T-cell (primary cell): ENCODE data around the gene POLD1. TPM values are rescaled to one million over a fixed set of nuclear protein-coding genes. Genes with fewer than 3 reads are reported as not detected.

Experiments
- ATAC-seq, 4 experiments: fragments of 200-7000 bp in 3 of 4; fragments of 150-1000 bp in 1 of 4; cut with Tn5 transposase; replicated peaks in 1 of 4; 1 replicate in 3 of 4; 2 replicates in 1 of 4; pipeline ENCODE4 v1.10.0; 2021; ENCODE audit warnings: moderate library complexity in 3 of 4, mild to moderate bottlenecking in 2 of 4, moderate number of reproducible peaks in 1 of 4
- CTCF ChIA-PET, 2 donors: fragments of 300-600 bp; sonication (Branson Sonifier 250); formaldehyde crosslinking; loops; one replicate each; lab custom pipeline; 2022; ENCODE audit warnings: antibody characterized with exemption in 2 of 2; lab: Charles Lee
- POLR2A ChIA-PET, 2 donors: fragments of 300-600 bp; sonication (Branson Sonifier 250); formaldehyde crosslinking; loops; one replicate each; lab custom pipeline; 2022; ENCODE audit warnings: antibody characterized with exemption in 2 of 2; lab: Charles Lee
- DNase-seq, 35 experiments: peaks; one replicate each; pipeline versions ENCODE4 v3.0.0 to v3.0.0-alpha.2; 2013 to 2023
- H3K27ac ChIP-seq: one replicate; pipeline ENCODE4 v1.5.1; 2013; ENCODE audit warnings: low read length
- H3K27me3 ChIP-seq, 2 experiments: replicated peaks in 1 of 2; 1 replicate in 1 of 2; 2 replicates in 1 of 2; pipeline versions ENCODE4 v1.6.1 to v1.7.0; 2013; ENCODE audit warnings: low read length in 1 of 2, mixed read lengths in 1 of 2; ENCODE audit not compliant: control insufficient read depth in 2 of 2, insufficient read depth in 2 of 2; ENCODE audit errors: extremely low read depth in 1 of 2
- H3K36me3 ChIP-seq, 2 donors: 1 replicate in 1 of 2; 2 replicates in 1 of 2; pipeline versions ENCODE4 v1.6.1 to v1.7.0; 2013; ENCODE audit warnings: low read length in 1 of 2; ENCODE audit not compliant: control insufficient read depth in 2 of 2, insufficient read depth in 1 of 2; ENCODE audit errors: extremely low read depth in 1 of 2
- H3K4me1 ChIP-seq, 2 experiments: 1 replicate in 1 of 2; 2 replicates in 1 of 2; pipeline versions ENCODE4 v1.6.1 to v1.7.0; 2013; ENCODE audit warnings: low read length in 2 of 2, mixed read lengths in 1 of 2; ENCODE audit not compliant: insufficient read depth in 2 of 2, control insufficient read depth in 1 of 2; ENCODE audit errors: extremely low read depth in 1 of 2
- H3K4me3 ChIP-seq, 2 donors: 1 replicate in 1 of 2; 2 replicates in 1 of 2; pipeline versions ENCODE4 v1.5.1 to v1.7.0; 2013; ENCODE audit warnings: mild to moderate bottlenecking in 2 of 2, low read length in 1 of 2, moderate library complexity in 1 of 2; ENCODE audit not compliant: control insufficient read depth in 1 of 2; ENCODE audit errors: extremely low read depth in 1 of 2
- H3K9me3 ChIP-seq: 2 replicates; pipeline ENCODE4 v1.7.0; 2013
- H3K27ac Mint-ChIP-seq, 2 donors: one replicate each; pipeline ENCODE4 v1.8.0; 2020 to 2021; ENCODE audit warnings: mild to moderate bottlenecking in 2 of 2, mixed read lengths in 2 of 2
- H3K27me3 Mint-ChIP-seq, 2 donors: one replicate each; pipeline ENCODE4 v1.8.0; 2021 to 2022; ENCODE audit warnings: mixed read lengths in 2 of 2
- H3K36me3 Mint-ChIP-seq: one replicate; pipeline ENCODE4 v1.8.0; 2021; ENCODE audit warnings: mixed read lengths
- H3K4me1 Mint-ChIP-seq, 3 donors: one replicate each; pipeline ENCODE4 v1.8.0; 2020 to 2022; ENCODE audit warnings: mixed read lengths in 3 of 3, mild to moderate bottlenecking in 1 of 3
- H3K4me3 Mint-ChIP-seq, 3 donors: one replicate each; pipeline ENCODE4 v1.8.0; 2020 to 2022; ENCODE audit warnings: mild to moderate bottlenecking in 3 of 3, mixed read lengths in 3 of 3, moderate library complexity in 3 of 3
- H3K9me3 Mint-ChIP-seq, 3 donors: one replicate each; pipeline ENCODE4 v1.8.0; 2020 to 2022; ENCODE audit warnings: mixed read lengths in 3 of 3
- WGBS: methylation state at CpG from one replicate; pipeline ENCODE4 v1.1.5; 2013; ENCODE audit warnings: missing lambda C conversion rate; ENCODE audit not compliant: insufficient coverage; 5-methylcytosine and 5-hydroxymethylcytosine counted together
- total RNA-seq, 35 experiments: library from RNA in 6 of 35; stranded (reverse) in 6 of 35; fragments of 120-200 nt in 1 of 35; gene quantifications; one replicate each; pipeline versions ENCODE4 v1.2.1 to v1.2.4 and lab custom pipeline; 2013 to 2026

Gene POLD1
- total RNA-seq, 5 donors from 2014 or later (not counting 1 experiment from before 2014, with no cell fraction given): 32.9 to 67.1 (median 54.0) TPM

DNA sequence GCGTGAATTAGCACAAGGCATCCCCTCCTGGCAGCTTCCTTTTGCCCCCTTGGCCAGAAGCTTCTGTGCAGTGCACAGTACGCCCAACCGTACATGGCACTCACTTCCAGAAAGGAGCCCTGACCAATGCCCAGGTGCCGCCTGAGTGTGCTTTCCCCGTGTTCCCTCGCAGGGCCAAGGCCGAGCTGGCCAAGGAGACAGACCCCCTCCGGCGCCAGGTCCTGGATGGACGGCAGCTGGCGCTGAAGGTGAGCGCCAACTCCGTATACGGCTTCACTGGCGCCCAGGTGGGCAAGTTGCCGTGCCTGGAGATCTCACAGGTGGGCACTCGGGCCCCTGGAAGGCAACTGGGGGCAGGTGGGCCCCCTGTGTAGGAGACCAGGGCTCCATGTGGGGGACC, 25.2 kb downstream of the POLD1 start:
- WGBS: 97% methylated on average over 17 of the region's 17 CpGs
- Mint-ChIP-seq H3K27ac (no peak overlapping the region), H3K27me3 (no peaks in the 10 kb centered on the region), H3K9me3 (no peaks in the 10 kb centered on the region), H3K4me1 (no peaks in the 10 kb centered on the region), H3K36me3 (peaks cover 12% of the 10 kb centered on the region), H3K4me3 (no peak overlapping the region)
- no peaks in the 10 kb centered on the region for H3K27me3 ChIP-seq
- DNase-seq (no peak), ATAC-seq (no peak)
- H3K4me1 ChIP-seq: no peaks in the 10 kb centered on the region
- H3K4me3 ChIP-seq: no peak overlapping the region
- CTCF ChIA-PET: no interaction called here
- H3K9me3 ChIP-seq: no peaks in the 10 kb centered on the region
- H3K36me3 ChIP-seq: peaks cover 15 to 19% of the 10 kb centered on the region in 2 donors
- POLR2A ChIA-PET: no interaction called here
- no peak overlapping the region for H3K27ac ChIP-seq

DNA sequence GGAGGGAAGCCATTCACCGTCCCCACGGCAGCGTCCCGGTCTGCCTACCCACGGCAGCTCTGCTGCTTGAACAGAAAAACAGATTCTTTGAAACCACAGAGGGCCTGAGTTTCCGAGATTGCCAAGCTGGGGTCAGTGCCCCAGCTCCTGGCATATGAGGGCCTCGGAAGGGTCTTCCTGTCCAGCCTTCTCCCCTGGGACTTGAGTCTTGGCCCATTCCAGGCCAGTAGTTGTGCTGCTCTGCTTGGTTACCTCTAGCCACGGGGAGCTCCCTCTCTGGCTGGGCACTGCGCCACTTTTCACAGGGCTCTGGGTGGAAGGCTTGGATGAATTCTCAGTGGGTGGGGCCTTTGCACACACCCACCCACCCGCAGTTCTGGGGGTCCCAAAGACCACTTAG, 26.0 kb downstream of the POLD1 start:
- ATAC-seq (no peak), DNase-seq (no peak)
- H3K9me3 Mint-ChIP-seq: no peaks in the 10 kb centered on the region
- ChIA-PET CTCF (no interaction called here), POLR2A (no interaction called here)
- H3K4me3 Mint-ChIP-seq: no peak overlapping the region
- Histone ChIP-seq H3K36me3 (peaks cover 15 to 18% of the 10 kb centered on the region in 2 donors), H3K4me3 (no peak overlapping the region), H3K27me3 (no peaks in the 10 kb centered on the region), H3K27ac (no peak overlapping the region), H3K4me1 (peaks cover 0 to 7% of the 10 kb centered on the region in 2 experiments), H3K9me3 (no peaks in the 10 kb centered on the region)
- no peaks in the 10 kb centered on the region for H3K4me1 Mint-ChIP-seq
- 90% methylated on average over 8 of the region's 10 CpGs for WGBS
- H3K27ac Mint-ChIP-seq: peak overlapping the region in 1 of 2 donors; percentile 36
- H3K36me3 Mint-ChIP-seq: peaks cover 12% of the 10 kb centered on the region
- no peaks in the 10 kb centered on the region for H3K27me3 Mint-ChIP-seq

GRCh38 chr19:50412419-50412818, 28.3 kb downstream of the POLD1 start:
- no peaks in the 10 kb centered on the region for H3K27me3 ChIP-seq
- no CpG with 5 or more reads among the region's 2 CpGs for WGBS
- Mint-ChIP-seq H3K27me3 (no peaks in the 10 kb centered on the region), H3K4me1 (no peaks in the 10 kb centered on the region), H3K27ac (no peak overlapping the region), H3K36me3 (peaks cover 9% of the 10 kb centered on the region), H3K4me3 (no peak overlapping the region), H3K9me3 (no peaks in the 10 kb centered on the region)
- peaks cover 0 to 8% of the 10 kb centered on the region in 2 experiments for H3K4me1 ChIP-seq
- CTCF ChIA-PET: interaction anchor here in 1 of 2 donors (1.1 kb wide), 1 partner anchor 55 kb away, joined by 3 read pairs; no protein-coding TSS in a partner anchor
- ATAC-seq: no peak
- H3K36me3 ChIP-seq: peaks cover 9 to 12% of the 10 kb centered on the region in 2 donors
- no peak overlapping the region for H3K27ac ChIP-seq
- no peaks in the 10 kb centered on the region for H3K9me3 ChIP-seq
- POLR2A ChIA-PET: interaction anchor here in 1 of 2 donors (0.6 kb wide), 1 partner anchor 81 kb away, joined by 3 read pairs; no protein-coding TSS in a partner anchor
- no peak for DNase-seq
- H3K4me3 ChIP-seq: no peak overlapping the region

GRCh38 chr19:50413096-50413495, 28.9 kb downstream of the POLD1 start:
- POLR2A ChIA-PET: no interaction called here
- Histone ChIP-seq H3K36me3 (peaks cover 9 to 12% of the 10 kb centered on the region in 2 donors), H3K27ac (no peak overlapping the region), H3K27me3 (peaks cover 0 to 5% of the 10 kb centered on the region in 2 experiments), H3K4me1 (peaks cover 0 to 8% of the 10 kb centered on the region in 2 experiments), H3K4me3 (no peak overlapping the region), H3K9me3 (no peaks in the 10 kb centered on the region)
- H3K4me3 Mint-ChIP-seq: no peak overlapping the region
- peaks cover 9% of the 10 kb centered on the region for H3K36me3 Mint-ChIP-seq
- 95% methylated on average over 10 of the region's 13 CpGs for WGBS
- H3K27me3 Mint-ChIP-seq: no peaks in the 10 kb centered on the region
- ATAC-seq (no peak), DNase-seq (no peak)
- no peak overlapping the region for H3K27ac Mint-ChIP-seq
- H3K4me1 Mint-ChIP-seq: no peaks in the 10 kb centered on the region
- no peaks in the 10 kb centered on the region for H3K9me3 Mint-ChIP-seq
- CTCF ChIA-PET: no interaction called here

DNA sequence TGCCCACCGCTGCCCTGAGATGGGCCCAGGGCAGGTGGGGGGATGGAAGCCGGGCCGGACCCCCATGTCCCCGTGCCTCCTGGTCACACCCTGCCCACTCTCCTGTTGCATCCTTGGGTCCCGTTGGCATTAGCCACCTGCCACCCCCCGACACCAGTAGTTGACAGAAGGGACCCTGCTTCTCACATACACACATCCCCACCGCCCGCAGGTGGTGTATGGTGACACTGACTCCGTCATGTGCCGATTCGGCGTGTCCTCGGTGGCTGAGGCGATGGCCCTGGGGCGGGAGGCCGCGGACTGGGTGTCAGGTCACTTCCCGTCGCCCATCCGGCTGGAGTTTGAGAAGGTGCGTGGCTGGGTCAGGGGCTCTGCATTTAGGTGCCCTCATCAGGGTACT, 29.4 kb downstream of the POLD1 start:
- no peak overlapping the region for H3K4me3 Mint-ChIP-seq
- peaks cover 9 to 11% of the 10 kb centered on the region in 2 donors for H3K36me3 ChIP-seq
- H3K9me3 Mint-ChIP-seq: no peaks in the 10 kb centered on the region
- ChIA-PET POLR2A (no interaction called here), CTCF (no interaction called here)
- no peaks in the 10 kb centered on the region for H3K9me3 ChIP-seq
- H3K4me3 ChIP-seq: no peak overlapping the region
- H3K27me3 ChIP-seq: peaks cover 0 to 9% of the 10 kb centered on the region in 2 experiments
- peaks cover 0 to 8% of the 10 kb centered on the region in 2 experiments for H3K4me1 ChIP-seq
- no peaks in the 10 kb centered on the region for H3K4me1 Mint-ChIP-seq
- no peak overlapping the region for H3K27ac ChIP-seq
- H3K36me3 Mint-ChIP-seq: peaks cover 8% of the 10 kb centered on the region
- WGBS: 98% methylated on average over 21 of the region's 21 CpGs
- H3K27me3 Mint-ChIP-seq: peaks cover 0 to 2% of the 10 kb centered on the region in 2 donors
- H3K27ac Mint-ChIP-seq: no peak overlapping the region
- ATAC-seq: no peak
- DNase-seq: no peak

DNA sequence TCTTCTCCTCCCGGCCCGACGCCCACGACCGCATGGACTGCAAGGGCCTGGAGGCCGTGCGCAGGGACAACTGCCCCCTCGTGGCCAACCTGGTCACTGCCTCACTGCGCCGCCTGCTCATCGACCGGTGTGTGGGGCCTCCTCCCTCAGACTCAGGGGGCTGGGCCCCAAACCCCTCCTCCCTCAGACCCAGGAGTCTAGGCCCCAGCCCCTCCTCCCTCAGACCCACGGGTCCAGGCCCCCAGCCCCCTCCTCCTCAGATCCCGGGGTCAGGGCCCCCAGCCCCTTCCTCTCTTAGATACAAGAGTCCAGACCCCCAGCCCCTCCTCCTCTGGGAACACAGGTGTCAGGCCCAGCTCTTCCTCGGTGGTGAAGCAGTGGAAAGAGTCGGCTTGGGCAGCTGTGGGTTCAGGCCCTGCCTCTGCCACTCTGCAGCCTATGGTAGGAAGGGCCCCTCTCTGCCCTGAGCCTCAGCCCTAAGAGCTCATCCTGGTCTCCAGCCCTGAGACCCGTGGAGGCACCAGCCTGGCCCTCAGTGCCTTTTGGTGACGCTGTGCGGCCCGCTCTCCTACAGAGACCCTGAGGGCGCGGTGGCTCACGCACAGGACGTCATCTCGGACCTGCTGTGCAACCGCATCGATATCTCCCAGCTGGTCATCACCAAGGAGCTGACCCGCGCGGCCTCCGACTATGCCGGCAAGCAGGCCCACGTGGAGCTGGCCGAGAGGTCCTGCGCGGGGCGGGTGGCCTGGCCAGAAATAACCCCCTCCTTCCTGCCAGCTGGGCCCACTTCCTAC, 30.9 kb downstream of the POLD1 start:
- Mint-ChIP-seq H3K4me1 (peaks cover 7 to 12% (median 8%) of the 10 kb centered on the region in 3 donors), H3K27ac (no peak overlapping the region), H3K4me3 (no peak overlapping the region), H3K36me3 (peaks cover 10% of the 10 kb centered on the region), H3K27me3 (peaks cover 11 to 13% of the 10 kb centered on the region in 2 donors), H3K9me3 (no peaks in the 10 kb centered on the region)
- ChIA-PET CTCF (interaction anchor here in 1 of 2 donors (0.8 to 1.2 kb wide), 2 partner anchors 22 to 46 kb away, joined by 4 to 6 read pairs; no protein-coding TSS in a partner anchor), POLR2A (no interaction called here)
- Histone ChIP-seq H3K9me3 (no peaks in the 10 kb centered on the region), H3K4me3 (no peak overlapping the region), H3K36me3 (peaks cover 3 to 9% of the 10 kb centered on the region in 2 donors), H3K4me1 (peaks cover 0 to 15% of the 10 kb centered on the region in 2 experiments), H3K27ac (peak overlapping the region; percentile 6), H3K27me3 (peaks cover 5 to 24% of the 10 kb centered on the region in 2 experiments)
- 57% methylated on average over 17 of the region's 37 CpGs for WGBS
- peak; percentile 79 to 90 (median 82) for ATAC-seq
- peak; percentile 12 to 81 (median 64) for DNase-seq
